HG03097 (cell line): ENCODE data around the gene CEP128.
"Not testable (repeated sequence)": the region's sequence is repeated elsewhere in the genome, so short reads cannot be mapped to it uniquely, and the experiment has no call there.

ENCODE experiments used
- ATAC-seq: cut with Tn5 transposase; IDR thresholded peaks from one replicate; pipeline ENCODE4 v1.9.1; 2021; ENCODE audit not compliant: unreplicated experiment, low FRiP score

Gene CEP128

DNA sequence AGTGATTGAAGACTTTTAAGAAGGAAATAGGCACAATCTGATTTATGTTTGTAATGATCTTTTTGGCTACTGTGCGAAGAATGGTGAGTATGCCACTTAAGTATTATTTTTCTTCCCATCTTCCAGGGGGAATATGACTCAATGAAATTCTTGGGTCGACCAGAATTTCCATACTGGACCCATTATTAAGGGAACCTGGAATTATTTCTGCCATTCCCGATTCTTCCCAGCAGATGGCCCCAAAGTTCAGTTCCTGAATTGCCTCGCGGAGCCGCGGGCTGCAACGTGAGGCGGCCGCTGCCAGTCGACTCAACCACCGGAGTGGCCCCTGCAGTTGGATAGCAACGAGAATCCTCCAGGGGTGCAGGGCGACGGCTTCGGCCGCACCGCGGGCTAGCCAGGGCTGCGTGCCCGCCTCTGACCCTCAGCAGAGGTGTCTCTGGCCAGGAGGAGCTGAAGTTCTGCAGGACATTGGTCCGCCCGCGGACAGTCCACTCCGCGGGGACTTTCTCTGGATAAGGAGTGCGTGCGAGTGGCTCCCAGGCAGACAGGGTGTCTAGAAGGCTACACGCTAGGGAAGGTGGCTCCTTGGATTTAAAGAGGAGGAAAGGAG is 13.3 kb upstream of the CEP128 start:
- no peak for ATAC-seq

DNA sequence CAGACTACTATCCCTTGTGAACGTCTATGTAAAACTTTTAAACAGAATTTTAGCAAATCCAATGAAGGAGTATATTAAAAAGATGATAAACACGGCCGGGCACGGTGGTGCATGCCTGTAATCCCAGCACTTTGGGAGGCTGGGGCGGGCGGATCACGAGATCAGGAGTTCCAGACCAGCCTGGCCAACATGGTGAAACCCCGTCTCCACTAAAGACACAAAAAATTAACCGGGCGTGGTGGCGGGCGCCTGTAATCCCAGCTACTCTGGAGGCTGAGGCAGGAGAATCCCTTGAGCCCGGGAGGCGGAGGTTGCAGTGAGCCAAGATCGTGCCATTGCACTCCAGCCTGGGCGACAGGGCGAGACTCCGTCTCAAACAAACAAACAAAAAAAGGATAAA is 11.7 kb upstream of the CEP128 start:
- not testable (repeated sequence) for ATAC-seq

DNA sequence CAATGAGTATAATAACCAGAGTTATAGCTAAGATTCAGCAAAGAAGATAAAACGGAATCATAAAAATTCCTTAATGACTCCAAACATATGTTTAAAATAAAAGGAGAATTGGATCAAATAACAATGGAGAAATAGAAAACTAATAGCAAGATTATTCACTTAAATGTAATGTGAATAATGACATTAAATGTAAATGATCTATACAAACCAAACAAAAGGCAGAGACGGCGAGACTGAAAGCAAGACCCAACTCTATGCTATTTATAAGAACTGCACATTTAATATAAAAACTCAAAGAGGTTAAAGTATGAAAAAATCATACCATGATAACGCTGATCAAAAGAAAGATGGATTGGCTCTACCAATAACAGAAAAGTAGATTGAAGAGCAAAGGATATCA is 10.0 kb upstream of the CEP128 start:
- ATAC-seq: no peak

DNA sequence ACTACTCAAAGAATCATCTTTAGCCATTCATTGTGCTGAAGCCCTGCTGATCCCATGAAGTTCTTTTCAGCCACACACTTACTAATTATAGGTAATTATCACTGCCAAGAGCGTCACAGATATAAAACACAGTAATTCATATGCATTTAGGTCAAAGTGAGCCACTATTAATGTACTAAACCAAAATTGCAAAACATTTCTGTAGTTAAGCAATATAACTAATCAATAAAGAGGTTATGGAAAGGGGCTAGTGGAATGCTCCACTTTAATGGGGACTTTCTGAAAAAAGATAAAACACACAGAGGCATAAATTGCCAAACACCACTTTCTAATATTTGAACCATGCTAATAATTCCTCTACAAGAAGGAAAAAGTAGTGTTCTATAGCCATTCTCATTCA is 6.8 kb upstream of the CEP128 start:
- ATAC-seq: no peak

DNA sequence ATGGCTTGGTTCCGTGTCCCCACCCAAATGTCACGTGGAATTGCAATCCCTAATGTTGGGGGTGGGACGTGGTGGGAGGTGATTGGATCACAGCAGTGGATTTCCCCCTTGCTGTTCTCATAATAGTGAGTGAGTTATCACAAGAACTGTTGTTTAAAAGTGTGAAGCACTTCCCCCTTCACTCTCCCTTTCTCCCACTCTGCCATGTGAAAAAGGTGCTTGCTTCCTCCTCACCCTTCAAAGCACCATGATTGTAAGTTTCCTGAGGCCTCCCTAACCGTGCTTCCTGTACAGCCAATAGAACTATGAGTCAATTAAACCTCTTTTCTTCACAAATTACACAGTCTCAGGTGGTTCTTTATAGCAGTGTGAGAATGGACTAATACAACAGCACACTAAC is 5.3 kb upstream of the CEP128 start:
- ATAC-seq: no peak

DNA sequence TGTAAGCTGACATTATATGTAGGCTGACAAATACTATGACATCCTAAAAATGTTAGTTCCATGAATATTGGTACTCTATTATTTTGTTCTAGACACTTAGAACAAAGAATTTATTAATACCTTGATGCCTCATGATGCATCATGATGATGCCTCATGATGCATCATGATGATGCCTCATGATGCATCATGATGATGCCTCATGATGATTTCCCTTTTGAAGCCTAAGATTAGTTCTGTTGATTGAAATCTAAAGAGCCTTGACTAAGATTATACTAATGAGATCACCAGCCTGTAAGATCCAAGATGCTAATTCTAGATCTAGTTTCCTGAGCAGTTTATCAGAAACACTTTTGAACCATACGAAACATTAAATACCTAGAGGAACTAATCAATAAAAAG is 4.6 kb upstream of the CEP128 start:
- no peak for ATAC-seq

DNA sequence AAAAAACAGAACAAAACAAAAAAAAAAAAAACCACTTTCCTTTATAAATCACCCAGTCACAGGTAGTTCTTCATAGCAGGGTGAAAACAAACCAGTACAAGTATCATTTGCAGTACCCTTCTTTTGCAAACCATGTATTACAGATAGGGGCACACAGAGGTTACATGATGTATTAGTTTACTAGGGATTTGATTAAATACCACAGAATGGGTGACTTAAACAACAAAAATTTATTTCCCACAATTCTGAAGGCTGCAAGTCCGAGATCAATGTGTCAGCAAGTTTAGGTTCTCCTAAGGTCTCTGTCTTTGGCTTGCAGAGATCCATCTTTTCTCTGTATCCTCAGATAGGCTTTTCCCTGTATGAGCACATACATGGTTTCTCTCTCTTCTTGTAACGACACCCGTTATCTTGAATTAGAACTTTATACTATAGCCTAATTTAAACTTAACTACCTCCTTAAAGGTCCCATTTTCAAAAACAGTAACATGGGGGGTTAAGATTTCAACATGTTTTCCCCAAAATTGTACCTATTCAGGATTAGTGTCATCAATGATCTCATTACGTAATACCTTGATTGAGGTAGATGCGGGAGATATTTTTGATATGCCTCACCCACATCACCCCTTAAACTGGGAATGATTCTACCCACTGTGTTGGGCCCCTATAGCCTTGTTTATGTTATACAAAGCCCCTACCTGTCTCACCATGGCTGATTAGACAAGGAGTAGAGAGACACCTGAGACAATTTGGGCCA is 3.5 kb upstream of the CEP128 start:
- no peak for ATAC-seq

DNA sequence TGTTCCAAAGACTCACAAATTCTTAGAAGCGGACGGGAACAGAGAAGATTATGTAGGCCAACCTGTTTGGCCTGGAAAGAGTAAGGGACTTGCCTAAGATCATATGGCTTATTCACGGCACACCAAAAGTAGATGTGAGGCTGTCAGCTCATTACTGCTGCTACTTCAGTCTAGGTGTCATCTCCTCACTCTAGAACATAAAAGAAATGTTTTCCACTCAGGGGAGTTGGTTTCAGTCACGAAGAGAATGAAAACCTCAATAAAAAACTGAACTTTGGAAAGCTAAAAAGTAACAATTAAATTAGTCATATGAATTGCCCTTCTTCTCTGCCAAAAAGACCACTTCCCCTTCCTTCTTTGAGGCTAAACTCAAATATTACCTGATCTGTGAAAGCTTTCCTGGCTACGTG is 658 bp upstream of the CEP128 start:
- no peak for ATAC-seq

DNA sequence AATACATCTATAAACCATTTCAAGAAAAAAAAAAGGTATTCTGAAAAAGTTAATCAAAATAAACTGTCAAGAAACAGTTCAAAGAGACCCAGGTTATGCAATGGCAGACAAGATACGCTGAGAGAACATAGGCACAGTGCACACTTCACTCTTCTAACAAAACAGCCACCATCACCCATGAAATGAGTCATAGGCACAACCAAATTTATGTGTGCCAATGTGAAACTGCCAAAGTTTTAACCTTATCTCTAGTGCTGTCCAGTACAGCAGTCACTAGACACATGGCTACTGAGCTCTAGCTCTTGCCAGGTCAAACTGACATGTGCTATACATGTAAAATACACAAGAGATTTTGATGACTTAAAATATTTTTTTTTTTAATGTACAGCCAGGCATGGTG is 1.4 kb downstream of the CEP128 start:
- ATAC-seq: no peak

DNA sequence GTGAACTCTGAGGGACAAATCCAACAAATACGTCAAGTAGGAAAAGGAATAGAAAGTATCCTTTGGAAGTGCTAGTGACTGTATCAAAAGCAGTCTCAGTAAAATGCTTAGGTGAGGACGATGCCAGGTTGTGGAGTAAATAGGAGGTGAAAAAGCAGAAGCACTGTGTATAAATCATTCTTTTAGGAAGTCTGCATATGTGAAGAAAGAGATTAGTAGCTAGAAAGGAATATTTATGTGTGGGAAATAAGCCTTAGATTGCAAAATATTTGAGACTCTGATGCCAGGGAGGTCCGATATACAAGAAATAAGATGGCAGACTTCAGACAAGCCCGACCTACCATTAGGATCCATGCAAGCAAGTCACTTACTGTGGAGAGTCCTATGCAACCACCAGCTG is 7.9 kb downstream of the CEP128 start:
- no peak for ATAC-seq

DNA sequence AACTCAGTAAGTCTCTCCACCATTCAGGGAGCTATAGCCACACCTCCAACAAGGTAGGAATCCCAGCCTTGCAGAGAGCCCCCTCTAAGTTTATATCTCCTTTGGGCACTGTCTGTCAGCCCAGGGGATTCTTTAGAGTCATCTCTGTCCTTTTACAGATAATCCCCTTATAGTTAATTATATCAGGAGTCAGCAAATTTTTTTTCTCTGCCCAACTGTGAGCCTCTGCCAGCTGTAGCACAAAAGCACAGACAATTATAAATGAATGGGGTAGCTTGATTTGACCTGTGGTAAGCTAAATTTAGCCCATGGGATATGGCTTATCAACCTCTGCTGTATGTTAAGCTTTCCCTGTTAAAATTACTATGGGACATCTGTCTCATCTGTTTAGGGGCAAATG is 8.3 kb downstream of the CEP128 start:
- no peak for ATAC-seq

DNA sequence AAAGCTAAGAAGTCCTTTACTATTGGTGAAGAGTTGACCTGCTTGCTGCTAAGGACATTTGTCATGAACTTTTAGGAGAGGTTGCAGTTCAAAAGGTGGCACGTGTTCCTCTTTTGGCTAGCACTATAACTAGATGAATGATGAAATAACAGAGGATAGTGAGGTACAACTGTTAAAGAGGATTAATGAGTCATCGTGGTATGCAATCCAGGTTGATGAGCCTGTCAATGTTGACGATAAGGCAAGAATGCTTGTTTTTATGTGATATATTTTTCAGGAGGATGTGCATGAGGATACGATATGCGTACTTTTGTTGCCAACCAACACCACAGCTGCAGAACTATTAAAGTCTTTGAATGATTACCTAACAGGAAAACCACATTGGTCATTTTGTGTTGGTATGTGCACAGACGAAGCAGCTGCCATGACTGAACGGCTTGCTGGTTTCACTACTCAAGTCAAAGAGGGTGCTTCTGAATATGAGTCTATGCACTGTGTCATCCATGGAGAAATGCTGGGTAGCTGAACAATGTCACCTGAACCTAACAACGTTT is 10.6 kb downstream of the CEP128 start:
- ATAC-seq: peak; percentile 99

DNA sequence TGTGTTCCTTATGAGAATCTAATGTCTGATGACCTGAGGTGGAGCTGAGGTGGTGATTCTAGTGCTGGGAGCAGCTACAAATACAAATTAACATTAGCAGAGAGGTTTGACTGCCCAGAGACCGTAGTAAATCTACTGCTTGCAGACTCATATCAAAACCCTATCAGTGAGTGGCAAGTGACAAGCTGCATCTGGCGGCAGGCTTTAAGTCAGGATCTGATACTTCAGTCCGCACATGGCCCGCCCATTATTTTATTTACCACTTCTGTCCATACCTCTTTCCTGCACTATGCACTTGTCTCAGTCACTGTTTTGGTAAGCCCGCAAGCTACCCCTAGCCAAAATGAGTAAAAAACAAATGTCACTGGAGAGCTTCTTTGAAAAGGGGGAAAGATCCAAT is 11.4 kb downstream of the CEP128 start:
- no peak for ATAC-seq

DNA sequence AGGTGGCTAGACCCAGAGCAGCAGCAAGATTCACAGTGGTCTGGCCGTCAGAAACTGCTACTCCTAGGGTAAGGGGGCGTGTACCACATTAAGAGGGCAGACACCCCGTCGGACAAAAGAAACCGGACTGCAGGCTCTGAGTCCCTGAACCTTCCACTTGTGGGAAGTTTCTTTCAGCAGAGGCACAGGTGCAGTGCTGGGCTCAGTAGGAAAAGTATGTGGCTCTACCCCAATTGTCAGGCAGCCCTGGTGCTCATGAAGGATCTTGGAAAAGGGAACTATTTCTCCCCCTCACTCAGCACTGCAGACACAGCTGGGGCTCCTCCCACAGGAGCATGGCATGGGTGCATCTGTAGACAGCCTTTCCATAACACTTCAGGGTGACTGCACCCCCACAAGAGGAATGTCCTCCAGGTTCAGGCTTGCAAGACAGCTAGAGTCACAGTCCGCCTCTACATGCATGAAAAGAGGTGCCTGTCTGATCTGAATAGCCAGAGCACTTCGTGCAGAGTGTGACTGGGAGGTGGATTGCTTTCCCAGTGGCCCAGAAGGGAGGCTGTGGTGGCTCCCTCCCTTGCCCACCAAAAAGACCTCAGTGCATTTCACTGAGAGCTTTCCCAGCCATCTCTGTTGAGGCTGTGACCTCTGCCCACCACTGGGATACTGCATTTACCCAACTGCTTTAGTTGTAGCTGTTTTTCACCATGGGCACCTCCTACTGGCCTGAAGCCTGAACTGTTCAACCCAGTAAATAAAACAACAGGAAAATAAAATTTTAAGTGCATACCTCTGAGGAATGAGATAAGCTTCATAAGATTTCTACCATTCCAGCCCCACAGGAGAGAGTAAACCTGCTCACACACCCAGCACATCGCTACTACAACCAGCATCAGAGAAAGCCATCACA is 14.2 kb downstream of the CEP128 start:
- ATAC-seq: no peak

DNA sequence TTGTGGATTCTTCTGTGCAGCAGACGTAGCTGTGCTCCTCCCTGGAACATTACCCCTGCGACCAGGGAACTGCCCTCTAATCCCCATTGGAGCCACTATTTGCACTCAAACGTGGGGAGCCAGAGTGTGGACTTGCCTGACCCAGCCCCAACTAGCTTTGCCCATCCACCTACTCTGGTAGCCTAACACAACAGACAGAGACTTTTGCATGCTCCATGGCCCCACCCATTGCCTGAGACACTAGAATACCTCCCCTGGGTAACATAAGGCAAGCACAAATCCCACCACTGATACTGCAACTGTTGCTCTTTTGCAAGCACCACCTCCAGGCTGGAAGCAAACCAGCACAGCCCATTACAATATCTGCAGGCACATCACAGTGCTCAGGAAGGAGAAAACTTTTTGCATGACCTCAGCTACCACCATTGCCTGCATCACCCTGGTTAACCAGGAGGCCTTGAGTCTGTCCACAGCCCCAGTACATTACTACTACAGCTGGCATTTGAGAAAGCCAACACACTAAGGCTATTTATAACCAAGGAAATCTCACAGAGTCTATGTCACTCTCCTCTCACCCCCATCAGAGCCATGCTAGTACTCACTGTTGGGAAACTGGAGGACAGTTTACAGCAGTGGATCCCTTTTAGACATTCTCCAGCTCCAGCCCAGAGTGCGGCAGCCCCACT is 15.0 kb downstream of the CEP128 start:
- no peak for ATAC-seq

DNA sequence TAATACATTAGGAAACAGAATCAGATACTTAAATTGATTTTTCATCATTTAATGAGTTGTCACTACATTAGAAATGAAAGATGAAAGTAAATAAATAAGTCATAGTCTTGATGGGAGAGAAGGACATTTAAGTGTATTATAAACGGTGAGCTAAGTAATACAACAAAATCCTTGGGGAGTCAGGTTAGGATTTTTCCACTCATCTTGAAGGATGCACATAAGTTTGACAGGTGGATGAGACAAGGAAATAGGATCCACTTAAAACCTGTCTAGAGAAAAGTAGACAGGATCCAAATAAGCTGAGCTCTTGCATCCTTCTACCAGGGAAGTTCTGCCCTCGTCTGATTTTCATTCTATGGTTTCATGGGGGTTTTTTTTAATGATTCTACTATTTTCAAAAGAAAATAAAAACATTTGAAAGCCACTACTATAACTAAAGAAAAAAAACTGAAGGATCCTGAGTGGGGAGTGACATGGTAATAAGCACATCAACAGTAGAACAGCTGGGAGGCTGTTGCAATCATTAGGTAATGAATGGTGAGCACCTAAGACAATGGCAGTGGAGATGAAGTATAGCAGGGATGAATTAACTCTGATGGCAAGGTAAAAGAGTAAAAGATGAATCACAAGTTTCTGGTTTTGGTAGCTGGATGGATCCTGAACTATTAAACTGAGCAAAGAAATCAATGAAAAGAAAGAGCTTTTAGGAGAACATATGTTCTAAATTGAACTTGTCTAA is 17.0 kb downstream of the CEP128 start:
- no peak for ATAC-seq

DNA sequence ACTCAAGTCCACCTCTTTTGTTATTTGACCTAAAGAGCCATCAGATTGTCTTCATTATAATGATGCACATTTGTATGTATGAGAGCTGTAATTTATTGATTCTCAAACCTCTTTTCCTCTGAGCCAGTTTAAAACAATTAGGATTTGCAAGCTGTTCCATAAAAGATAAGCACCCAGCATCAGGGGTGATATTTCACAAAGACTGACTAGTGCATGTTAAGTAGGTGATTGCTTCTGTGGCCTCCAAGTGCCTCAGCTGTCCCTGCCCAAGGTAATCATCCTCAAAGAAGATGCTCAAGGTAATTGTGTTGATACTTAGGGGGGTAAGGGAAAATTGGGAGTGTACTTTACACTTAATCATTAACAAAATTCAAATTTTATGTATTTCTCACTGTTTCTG is 18.2 kb downstream of the CEP128 start:
- ATAC-seq: no peak

DNA sequence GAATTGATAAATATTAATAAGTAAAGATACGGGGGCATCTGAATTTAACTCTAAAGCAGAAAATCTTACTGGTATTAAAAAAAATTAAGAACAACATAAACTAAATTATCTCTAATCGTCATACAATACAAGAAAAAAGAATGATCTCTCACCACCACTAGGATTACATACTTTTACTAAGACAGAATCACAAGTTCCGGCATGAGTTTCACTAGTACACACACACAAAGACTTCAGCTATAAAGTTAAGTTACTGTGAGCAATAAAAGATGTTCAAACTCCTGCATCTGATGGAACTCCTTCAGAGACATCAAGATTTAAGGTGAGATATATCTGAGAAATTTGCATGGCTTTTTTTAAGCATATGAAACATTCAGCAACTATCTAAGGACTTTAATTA is 21.9 kb downstream of the CEP128 start:
- no peak for ATAC-seq

DNA sequence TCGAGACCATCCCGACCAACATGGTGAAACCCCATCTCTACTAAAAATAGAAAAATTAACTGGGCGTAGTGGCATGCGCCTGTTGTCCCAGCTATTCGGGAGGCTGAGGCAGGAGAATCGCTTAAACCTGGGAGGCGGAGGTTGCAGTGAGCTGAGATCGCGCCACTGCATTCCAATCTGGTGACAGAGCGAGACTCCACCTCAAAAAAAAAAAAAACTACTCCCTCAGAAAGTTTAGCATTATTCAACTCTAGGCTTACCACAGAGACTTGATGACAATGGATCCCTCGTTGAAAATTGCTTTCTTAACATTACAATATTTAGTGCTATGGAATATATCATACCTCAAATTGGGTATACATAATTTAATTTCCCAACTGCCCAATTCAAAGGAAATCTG is 29.5 kb downstream of the CEP128 start:
- not testable (repeated sequence) for ATAC-seq

DNA sequence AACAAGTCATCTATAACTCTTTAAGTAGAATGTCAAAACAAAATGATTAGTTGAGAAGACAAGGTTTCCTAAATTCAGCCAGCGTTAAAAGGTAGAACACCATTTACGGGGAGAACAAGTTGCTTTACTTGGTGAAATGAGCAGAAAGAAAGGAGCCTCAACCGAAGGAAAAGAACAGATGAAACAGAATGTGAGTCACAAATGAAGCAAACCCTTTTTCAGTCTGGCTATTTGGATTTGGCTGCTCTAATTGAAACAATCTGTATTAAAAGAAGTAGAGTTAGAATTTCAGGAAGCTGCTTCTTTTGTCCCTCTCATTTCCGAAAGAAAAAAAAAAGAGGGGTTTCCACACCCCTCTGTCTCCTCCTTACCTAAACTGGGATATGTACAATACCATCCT is 34.6 kb downstream of the CEP128 start:
- no peak for ATAC-seq
